Measurements from ENCODE around the gene CEP85.
"Not testable (repeated sequence)": the region's sequence is repeated elsewhere in the genome, so short reads cannot be mapped to it uniquely, and the experiment has no call there.

The CEP85 gene

GRCh38 chr1:26230682-26231081 lies 3.3 kb upstream of the CEP85 start:
- H3K9ac ChIP-seq (ENCODE audit: low read length); H3K9me3 ChIP-seq (ENCODE audit: control insufficient read depth, low read length); H3K36me3 ChIP-seq (ENCODE audit: control insufficient read depth, insufficient read depth, low read length); H3K4me3 ChIP-seq (ENCODE audit: low read length): not testable (repeated sequence)
- H3K27me3 ChIP-seq (ENCODE audit: control insufficient read depth, insufficient read depth, low read length): peaks cover 13% of the 10 kb centered on the region
- H3K4me1 ChIP-seq (ENCODE audit: control insufficient read depth, insufficient read depth, low read length): peaks cover 10% of the 10 kb centered on the region

GRCh38 chr1:26234644-26235370 lies 807 bp downstream of the CEP85 start:
- Histone ChIP-seq H3K4me1 (ENCODE audit: control insufficient read depth, insufficient read depth, low read length) (peaks cover 4% of the 10 kb centered on the region), H3K9ac (ENCODE audit: low read length) (peak overlapping the region; percentile 87), H3K36me3 (ENCODE audit: control insufficient read depth, insufficient read depth, low read length) (no peaks in the 10 kb centered on the region), H3K9me3 (ENCODE audit: control insufficient read depth, low read length) (no peaks in the 10 kb centered on the region), H3K27me3 (ENCODE audit: control insufficient read depth, insufficient read depth, low read length) (no peaks in the 10 kb centered on the region), H3K4me3 (ENCODE audit: low read length) (peak overlapping the region; percentile 81)

- Histone ChIP-seq H3K4me3 (ENCODE audit: low read length) (no peak overlapping the region), H3K4me1 (ENCODE audit: control insufficient read depth, insufficient read depth, low read length) (peaks cover 4% of the 10 kb centered on the region)
These were observed 3.4 kb downstream of the CEP85 start for GRCh38 chr1:26237230-26237966.

GRCh38 chr1:26239936-26240335 lies 5.9 kb downstream of the CEP85 start:
- H3K4me3 ChIP-seq (ENCODE audit: low read length): no peak overlapping the region
- no peak overlapping the region for H3K9ac ChIP-seq (ENCODE audit: low read length)
- no peaks in the 10 kb centered on the region for H3K27me3 ChIP-seq (ENCODE audit: control insufficient read depth, insufficient read depth, low read length)
- no peaks in the 10 kb centered on the region for H3K4me1 ChIP-seq (ENCODE audit: control insufficient read depth, insufficient read depth, low read length)
- no peaks in the 10 kb centered on the region for H3K9me3 ChIP-seq (ENCODE audit: control insufficient read depth, low read length)
- no peaks in the 10 kb centered on the region for H3K36me3 ChIP-seq (ENCODE audit: control insufficient read depth, insufficient read depth, low read length)

More at GRCh38 chr1:26237230-26237966, 3.4 kb downstream of the CEP85 start:
- H3K27me3 ChIP-seq (ENCODE audit: control insufficient read depth, insufficient read depth, low read length): no peaks in the 10 kb centered on the region
- H3K36me3 ChIP-seq (ENCODE audit: control insufficient read depth, insufficient read depth, low read length): no peaks in the 10 kb centered on the region
- no peak overlapping the region for H3K9ac ChIP-seq (ENCODE audit: low read length)
- no peaks in the 10 kb centered on the region for H3K9me3 ChIP-seq (ENCODE audit: control insufficient read depth, low read length)

- H3K9me3 ChIP-seq (ENCODE audit: control insufficient read depth, low read length): no peaks in the 10 kb centered on the region
- H3K36me3 ChIP-seq (ENCODE audit: control insufficient read depth, insufficient read depth, low read length): no peaks in the 10 kb centered on the region
- no peaks in the 10 kb centered on the region for H3K27me3 ChIP-seq (ENCODE audit: control insufficient read depth, insufficient read depth, low read length)
- H3K9ac ChIP-seq (ENCODE audit: low read length): no peak overlapping the region
- no peaks in the 10 kb centered on the region for H3K4me1 ChIP-seq (ENCODE audit: control insufficient read depth, insufficient read depth, low read length)
- H3K4me3 ChIP-seq (ENCODE audit: low read length): no peak overlapping the region
These were observed 18.7 kb downstream of the CEP85 start for GRCh38 chr1:26252718-26253117.

GRCh38 chr1:26254404-26254803 lies 20.4 kb downstream of the CEP85 start:
- Histone ChIP-seq H3K9ac (ENCODE audit: low read length) (no peak overlapping the region), H3K36me3 (ENCODE audit: control insufficient read depth, insufficient read depth, low read length) (peaks cover under 1% of the 10 kb centered on the region), H3K9me3 (ENCODE audit: control insufficient read depth, low read length) (no peaks in the 10 kb centered on the region), H3K4me1 (ENCODE audit: control insufficient read depth, insufficient read depth, low read length) (no peaks in the 10 kb centered on the region), H3K4me3 (ENCODE audit: low read length) (no peak overlapping the region), H3K27me3 (ENCODE audit: control insufficient read depth, insufficient read depth, low read length) (no peaks in the 10 kb centered on the region)

- H3K36me3 ChIP-seq (ENCODE audit: control insufficient read depth, insufficient read depth, low read length): peaks cover 6% of the 10 kb centered on the region
- H3K4me1 ChIP-seq (ENCODE audit: control insufficient read depth, insufficient read depth, low read length): no peaks in the 10 kb centered on the region
- H3K27me3 ChIP-seq (ENCODE audit: control insufficient read depth, insufficient read depth, low read length): no peaks in the 10 kb centered on the region
- no peaks in the 10 kb centered on the region for H3K9me3 ChIP-seq (ENCODE audit: control insufficient read depth, low read length)
- H3K9ac ChIP-seq (ENCODE audit: low read length): no peak overlapping the region
- no peak overlapping the region for H3K4me3 ChIP-seq (ENCODE audit: low read length)
These were observed 23.2 kb downstream of the CEP85 start for GRCh38 chr1:26257222-26257621.

GRCh38 chr1:26259005-26259404 lies 25.0 kb downstream of the CEP85 start:
- Histone ChIP-seq H3K9ac (ENCODE audit: low read length) (no peak overlapping the region), H3K27me3 (ENCODE audit: control insufficient read depth, insufficient read depth, low read length) (no peaks in the 10 kb centered on the region), H3K4me3 (ENCODE audit: low read length) (no peak overlapping the region), H3K36me3 (ENCODE audit: control insufficient read depth, insufficient read depth, low read length) (peaks cover 6% of the 10 kb centered on the region), H3K9me3 (ENCODE audit: control insufficient read depth, low read length) (no peaks in the 10 kb centered on the region), H3K4me1 (ENCODE audit: control insufficient read depth, insufficient read depth, low read length) (no peaks in the 10 kb centered on the region)

- Histone ChIP-seq H3K36me3 (ENCODE audit: control insufficient read depth, insufficient read depth, low read length) (peaks cover 6% of the 10 kb centered on the region), H3K9ac (ENCODE audit: low read length) (no peak overlapping the region), H3K27me3 (ENCODE audit: control insufficient read depth, insufficient read depth, low read length) (no peaks in the 10 kb centered on the region), H3K9me3 (ENCODE audit: control insufficient read depth, low read length) (no peaks in the 10 kb centered on the region), H3K4me3 (ENCODE audit: low read length) (no peak overlapping the region), H3K4me1 (ENCODE audit: control insufficient read depth, insufficient read depth, low read length) (no peaks in the 10 kb centered on the region)
These were observed 25.6 kb downstream of the CEP85 start for GRCh38 chr1:26259578-26259977.

GRCh38 chr1:26263212-26263611 lies 29.2 kb downstream of the CEP85 start:
- H3K4me1 ChIP-seq (ENCODE audit: control insufficient read depth, insufficient read depth, low read length): no peaks in the 10 kb centered on the region
- no peak overlapping the region for H3K4me3 ChIP-seq (ENCODE audit: low read length)
- H3K27me3 ChIP-seq (ENCODE audit: control insufficient read depth, insufficient read depth, low read length): no peaks in the 10 kb centered on the region
- H3K36me3 ChIP-seq (ENCODE audit: control insufficient read depth, insufficient read depth, low read length): peaks cover 6% of the 10 kb centered on the region
- no peak overlapping the region for H3K9ac ChIP-seq (ENCODE audit: low read length)
- no peaks in the 10 kb centered on the region for H3K9me3 ChIP-seq (ENCODE audit: control insufficient read depth, low read length)

- Histone ChIP-seq H3K4me1 (ENCODE audit: control insufficient read depth, insufficient read depth, low read length) (no peaks in the 10 kb centered on the region), H3K27me3 (ENCODE audit: control insufficient read depth, insufficient read depth, low read length) (no peaks in the 10 kb centered on the region), H3K36me3 (ENCODE audit: control insufficient read depth, insufficient read depth, low read length) (no peaks in the 10 kb centered on the region), H3K9ac (ENCODE audit: low read length) (no peak overlapping the region), H3K4me3 (ENCODE audit: low read length) (no peak overlapping the region), H3K9me3 (ENCODE audit: control insufficient read depth, low read length) (no peaks in the 10 kb centered on the region)
These were observed 31.4 kb downstream of the CEP85 start for GRCh38 chr1:26265405-26265804.

GRCh38 chr1:26268290-26269197 lies 34.5 kb downstream of the CEP85 start:
- no peaks in the 10 kb centered on the region for H3K27me3 ChIP-seq (ENCODE audit: control insufficient read depth, insufficient read depth, low read length)
- no peaks in the 10 kb centered on the region for H3K9me3 ChIP-seq (ENCODE audit: control insufficient read depth, low read length)
- H3K4me1 ChIP-seq (ENCODE audit: control insufficient read depth, insufficient read depth, low read length): no peaks in the 10 kb centered on the region
- H3K9ac ChIP-seq (ENCODE audit: low read length): no peak overlapping the region
- H3K36me3 ChIP-seq (ENCODE audit: control insufficient read depth, insufficient read depth, low read length): no peaks in the 10 kb centered on the region
- H3K4me3 ChIP-seq (ENCODE audit: low read length): no peak overlapping the region
